Stimulated activated CD4-positive, alpha-beta T cell treated with anti-CD3 and anti-CD28 coated beads, Interleukin-4, amount 100 ng/mL, for 4 hours (primary cell): ENCODE measurements around the gene JAKMIP1.
"Not testable (repeated sequence)": the region's sequence is repeated elsewhere in the genome, so short reads cannot be mapped to it uniquely, and the experiment has no call there.

Source experiments
- DNase-seq, 2 experiments: peaks; one replicate each; pipeline ENCODE4 v3.0.0-alpha.2; 2020

JAKMIP1 gene

GRCh38 chr4:6228158-6229067 lies 28.1 kb upstream of the JAKMIP1 start:
- no peak for DNase-seq

GRCh38 chr4:6227412-6228157 lies 27.2 kb upstream of the JAKMIP1 start:
- DNase-seq = no peak

DNA sequence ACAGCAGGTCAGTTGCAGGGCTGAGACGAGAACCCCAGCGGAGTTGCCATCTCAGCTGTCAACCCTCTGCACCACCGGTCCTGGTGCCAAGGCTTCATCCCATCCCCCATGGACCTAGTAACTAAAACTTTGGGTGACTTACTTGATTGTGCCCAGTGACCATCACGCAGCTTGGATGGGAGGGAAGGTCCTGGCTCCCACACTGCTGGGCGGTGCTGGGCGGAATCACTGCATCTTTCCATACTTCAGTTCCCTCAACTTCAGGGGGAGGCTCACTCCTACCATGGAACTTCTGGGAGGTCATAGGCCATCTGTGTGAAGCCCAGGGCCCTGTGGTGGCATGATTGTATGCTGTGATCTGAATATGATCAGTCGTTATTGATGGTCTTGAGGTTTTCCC lies 26.2 kb upstream of the JAKMIP1 start:
- no peak for DNase-seq

DNA sequence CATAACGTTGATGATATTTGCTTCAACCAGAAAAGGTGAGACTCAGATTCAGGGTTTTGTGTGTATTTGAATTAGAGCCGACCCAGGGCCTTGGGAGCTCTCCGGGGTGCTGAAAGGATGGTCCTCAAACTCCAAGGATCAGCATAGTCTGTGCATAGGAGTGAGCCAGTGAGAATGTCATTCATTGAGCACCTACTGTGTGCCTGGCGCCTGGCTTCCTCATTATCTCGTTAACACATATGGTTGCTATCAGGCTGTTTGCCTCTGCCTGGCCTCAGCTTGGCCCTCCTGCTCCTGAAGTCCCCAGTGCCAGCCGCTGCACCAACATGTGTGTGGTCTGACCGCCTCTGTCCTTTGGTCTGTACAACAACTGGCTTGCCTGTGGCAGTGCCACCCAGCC lies 25.1 kb upstream of the JAKMIP1 start:
- DNase-seq = no peak

DNA sequence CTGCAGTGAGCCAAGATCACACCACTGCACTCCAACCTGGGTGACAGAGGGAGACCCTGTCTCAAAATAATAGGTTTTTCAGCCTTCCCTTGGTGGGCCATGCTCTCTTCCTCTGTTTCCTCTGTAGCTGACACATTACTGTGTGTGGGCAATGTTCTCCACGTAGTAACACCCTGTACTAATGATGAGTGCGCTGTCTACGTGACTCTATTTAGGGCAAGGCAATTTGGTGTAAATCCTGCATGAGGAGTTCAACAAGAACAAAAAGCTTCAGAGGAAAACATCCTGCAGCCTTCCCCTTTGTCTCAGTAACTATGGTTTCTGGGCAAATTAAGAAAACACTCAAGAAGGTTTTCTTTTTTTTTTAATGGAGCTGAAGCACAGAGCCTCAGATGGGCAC lies 24.4 kb upstream of the JAKMIP1 start:
- no peak for DNase-seq

DNA sequence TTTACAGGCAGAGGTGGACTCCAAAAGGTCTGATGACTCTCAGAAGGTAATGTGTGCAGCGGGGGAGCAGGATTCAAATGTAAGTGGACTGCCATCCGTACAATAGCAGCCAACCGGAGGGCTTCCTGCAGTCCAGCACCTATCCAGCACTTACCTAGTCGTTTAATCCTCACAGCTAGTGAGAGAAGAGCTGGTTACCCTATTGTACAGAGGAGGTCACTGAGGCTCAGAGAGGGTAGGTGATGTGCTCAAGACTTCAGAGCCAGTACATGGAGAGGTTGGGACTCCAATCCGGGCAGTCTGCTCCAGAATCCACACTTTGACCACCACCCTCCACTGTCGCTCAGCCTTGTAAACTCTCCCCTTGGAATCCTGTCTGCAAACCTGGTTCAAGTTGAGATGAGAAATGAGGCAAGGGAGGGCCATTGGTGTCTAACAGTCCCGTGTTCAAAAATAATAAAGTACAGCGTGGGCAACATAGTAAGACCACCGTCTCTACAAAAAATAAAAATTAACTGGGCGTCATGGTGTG lies 22.5 kb upstream of the JAKMIP1 start:
- DNase-seq = no peak

DNA sequence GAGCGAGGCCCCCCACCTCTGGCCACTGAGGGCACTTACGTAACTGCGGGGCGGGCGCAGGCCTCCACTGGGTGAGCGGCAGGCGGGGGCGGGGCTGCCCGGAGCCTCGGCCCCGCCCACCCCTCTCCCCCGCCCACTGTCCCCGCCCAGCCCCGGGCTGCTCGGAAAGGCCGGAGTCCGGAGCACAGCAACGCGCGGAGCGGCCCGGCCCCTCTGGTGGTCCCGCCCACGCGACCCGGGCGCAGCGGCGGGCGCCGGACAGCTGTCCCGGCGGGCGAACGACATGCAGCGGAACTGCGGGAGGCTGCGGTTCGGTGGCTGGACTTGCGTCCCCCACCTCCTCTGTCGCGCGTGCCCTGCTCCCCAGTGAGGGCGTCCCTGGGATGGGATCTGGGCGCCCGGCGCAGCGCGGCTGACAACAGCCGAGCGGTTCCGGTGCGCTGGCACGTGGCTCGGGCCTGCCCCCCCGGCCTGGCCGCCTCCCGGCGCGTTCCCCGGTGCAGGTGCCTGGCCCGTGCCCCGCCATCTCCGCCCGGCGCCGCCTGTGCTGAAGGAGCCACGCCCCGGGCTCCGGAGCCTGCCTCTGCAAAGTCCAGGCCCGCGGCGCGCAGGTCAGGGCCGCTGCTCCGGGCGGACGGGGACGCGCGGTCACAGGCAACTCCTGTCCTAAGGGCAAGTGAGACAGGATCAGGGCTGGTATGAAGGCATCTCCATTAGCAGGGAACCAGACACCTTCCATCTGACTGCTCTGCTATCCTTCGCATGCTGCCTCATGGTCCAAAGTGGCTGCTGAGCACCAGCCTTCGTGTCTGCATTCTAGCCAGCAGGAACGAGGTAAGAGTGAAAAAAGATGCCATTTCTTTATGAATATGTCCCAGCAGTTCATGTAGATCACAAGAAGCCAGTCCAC lies 21.8 kb upstream of the JAKMIP1 start:
- DNase-seq = peak in 1 of 2 experiments; percentile 13

GRCh38 chr4:6221301-6221850 lies 21.0 kb upstream of the JAKMIP1 start:
- no peak for DNase-seq

DNA sequence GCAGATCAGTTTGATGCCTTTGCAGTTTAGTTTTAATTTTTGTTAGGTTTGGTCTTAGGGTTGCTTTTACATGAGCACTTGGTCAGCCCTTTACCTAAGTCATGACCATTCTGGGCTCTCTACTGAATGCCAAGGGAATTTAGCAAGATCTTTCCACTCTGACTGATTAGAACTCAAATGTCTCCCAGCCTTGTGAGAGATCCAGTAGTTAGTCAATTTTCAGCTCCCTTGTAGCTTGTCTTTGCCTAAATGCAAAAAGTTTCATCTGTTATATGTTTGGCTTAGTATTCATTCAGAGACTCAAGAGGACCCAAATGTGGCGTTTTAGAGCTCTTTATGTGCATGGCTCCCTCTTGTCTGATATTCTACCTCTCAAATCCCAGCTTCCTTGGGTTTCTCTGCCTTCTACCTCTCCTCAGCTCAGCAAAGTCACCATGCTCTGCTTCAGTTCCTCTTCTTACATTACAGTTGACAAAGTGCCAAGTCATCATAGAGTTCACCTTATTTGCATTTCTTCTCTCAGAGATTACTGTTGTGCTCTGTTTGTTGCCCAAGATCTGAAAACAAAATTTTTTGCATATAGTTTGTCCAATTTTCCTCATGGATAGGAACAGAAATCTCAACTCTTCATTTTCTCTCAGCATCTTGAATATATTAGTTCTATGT lies 17.5 kb upstream of the JAKMIP1 start:
- DNase-seq = no peak

GRCh38 chr4:6216588-6216987 lies 16.2 kb upstream of the JAKMIP1 start:
- DNase-seq = no peak

GRCh38 chr4:6209921-6210320 lies 9.6 kb upstream of the JAKMIP1 start:
- no peak for DNase-seq

- not testable (repeated sequence) for DNase-seq
These were observed 8.9 kb upstream of the JAKMIP1 start for GRCh38 chr4:6209291-6209690.

- no peak for DNase-seq
These were observed 8.1 kb upstream of the JAKMIP1 start for GRCh38 chr4:6208416-6208815.

GRCh38 chr4:6207602-6208001 lies 7.3 kb upstream of the JAKMIP1 start:
- DNase-seq = no peak

DNA sequence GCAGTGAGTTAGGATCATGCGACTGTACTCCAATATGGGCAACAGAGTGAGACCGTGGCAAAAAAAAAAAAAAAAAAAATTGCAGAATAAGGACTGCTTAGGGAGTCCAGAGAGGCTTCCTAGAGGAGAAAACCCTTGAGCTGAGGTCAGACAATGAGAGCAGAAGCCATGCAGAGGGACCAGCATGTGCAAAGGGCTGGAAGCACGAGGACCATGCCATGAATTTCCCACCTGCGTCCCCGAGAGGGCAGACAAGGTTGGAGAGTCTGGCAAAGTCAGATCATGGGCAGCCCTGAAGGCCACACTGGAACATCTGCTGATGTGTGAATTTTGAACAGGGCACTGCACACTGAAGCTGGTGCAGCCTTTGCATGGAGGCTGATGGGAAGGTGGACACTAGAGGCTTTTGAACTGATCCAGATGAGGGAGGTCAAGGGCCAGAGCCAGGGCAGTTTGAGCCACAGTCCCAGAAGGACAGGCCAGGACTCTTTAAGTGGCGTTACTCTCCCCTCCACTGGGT lies 6.5 kb upstream of the JAKMIP1 start:
- no peak for DNase-seq

GRCh38 chr4:6205973-6206372 lies 5.6 kb upstream of the JAKMIP1 start:
- no peak for DNase-seq

DNA sequence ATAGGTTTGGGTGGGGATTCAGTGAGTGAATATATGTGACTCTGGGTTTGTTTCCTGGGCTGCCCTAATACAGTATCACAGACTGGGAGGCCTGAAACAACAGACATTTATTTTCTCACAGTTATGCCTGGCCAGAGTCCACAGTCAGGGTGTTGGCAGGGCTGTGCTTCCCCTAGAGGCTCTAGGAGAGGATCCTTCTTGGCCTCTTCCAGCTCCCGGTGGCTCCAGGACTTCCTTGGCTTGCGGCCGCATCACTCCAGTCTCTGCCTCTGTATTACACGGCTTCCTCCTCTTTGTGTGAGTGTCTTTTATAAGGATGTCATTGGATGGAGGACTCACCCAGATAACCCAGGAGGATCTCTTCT lies 5.2 kb upstream of the JAKMIP1 start:
- no peak for DNase-seq

GRCh38 chr4:6204871-6205566 lies 4.7 kb upstream of the JAKMIP1 start:
- DNase-seq = no peak

- DNase-seq = no peak
These were observed 3.7 kb upstream of the JAKMIP1 start for GRCh38 chr4:6204098-6204497.

DNA sequence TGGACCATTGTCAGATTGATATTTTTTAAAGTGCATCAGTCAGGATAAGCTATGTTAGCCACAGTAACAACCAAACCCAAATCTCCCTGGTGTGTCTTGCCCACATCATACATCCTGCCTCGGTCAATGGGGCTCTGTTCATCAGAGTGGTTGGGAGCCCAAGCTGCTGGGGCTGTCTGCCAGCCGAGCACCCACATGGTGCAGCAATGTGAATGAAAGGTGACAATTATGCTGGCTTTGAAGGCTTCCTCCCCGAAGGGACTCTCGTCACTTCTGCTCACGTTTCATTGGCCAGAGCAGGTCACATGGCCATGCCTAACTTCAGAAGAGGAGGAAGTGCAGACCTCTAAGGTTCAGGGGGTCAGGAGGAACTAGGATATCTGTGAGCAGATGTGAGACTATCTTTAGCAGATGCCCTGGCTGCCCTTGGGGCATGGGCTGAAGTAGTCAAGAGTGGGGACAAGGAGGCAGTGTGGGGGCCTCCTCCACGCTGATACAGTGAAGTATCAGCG lies 1.3 kb upstream of the JAKMIP1 start:
- no peak for DNase-seq

GRCh38 chr4:6200922-6201362 lies 593 bp upstream of the JAKMIP1 start:
- DNase-seq = no peak
